Activated naive CD4-positive, alpha-beta T cell treated with anti-CD3 and anti-CD28 coated beads for 36 hours (primary cell): Measurements from ENCODE around the gene ADAMTSL2. TPM values are rescaled to one million over a fixed set of nuclear protein-coding genes. Genes with fewer than 3 reads are reported as not detected.

Source experiments
- CTCF ChIA-PET: fragments of 350-600 bp; sonication (Branson Sonifier 250); formaldehyde crosslinking; loops from one replicate; lab custom pipeline; 2021; ENCODE audit warnings: antibody characterized with exemption; lab: Charles Lee
- DNase-seq: peaks from one replicate; pipeline ENCODE4 v3.0.0-alpha.2; 2020
- H3K27ac Mint-ChIP-seq: one replicate; pipeline ENCODE4 v1.8.0; 2021; ENCODE audit warnings: mild to moderate bottlenecking, mixed read lengths
- H3K27me3 Mint-ChIP-seq: one replicate; pipeline ENCODE4 v1.8.0; 2021; ENCODE audit warnings: low read depth, mixed read lengths
- H3K36me3 Mint-ChIP-seq: one replicate; pipeline ENCODE4 v1.8.0; 2021; ENCODE audit warnings: low read depth, mixed read lengths
- H3K4me1 Mint-ChIP-seq: one replicate; pipeline ENCODE4 v1.8.0; 2021; ENCODE audit warnings: low read depth, mixed read lengths
- H3K4me3 Mint-ChIP-seq: one replicate; pipeline ENCODE4 v1.8.0; 2021; ENCODE audit warnings: mild to moderate bottlenecking, moderate library complexity, mixed read lengths
- H3K9me3 Mint-ChIP-seq: one replicate; pipeline ENCODE4 v1.8.0; 2021; ENCODE audit warnings: mixed read lengths
- intact Hi-C: fragments of 100-400 bp; cut with micrococcal nuclease; formaldehyde crosslinking; loops from one replicate; pipeline ENCODE4 v1.15.1; 2023
- total RNA-seq, 2 experiments: library from RNA; stranded (reverse); gene quantifications; one replicate each; pipeline ENCODE4 v1.2.3, GENCODE V29; 2021

Gene ADAMTSL2
- total RNA-seq, 2 experiments from 2014 or later = 0.14 to 0.17 TPM

GRCh38 chr9:133524146-133524545, 10.4 kb upstream of the ADAMTSL2 start:
- peaks cover 7% of the 10 kb centered on the region for H3K4me1 Mint-ChIP-seq

DNA sequence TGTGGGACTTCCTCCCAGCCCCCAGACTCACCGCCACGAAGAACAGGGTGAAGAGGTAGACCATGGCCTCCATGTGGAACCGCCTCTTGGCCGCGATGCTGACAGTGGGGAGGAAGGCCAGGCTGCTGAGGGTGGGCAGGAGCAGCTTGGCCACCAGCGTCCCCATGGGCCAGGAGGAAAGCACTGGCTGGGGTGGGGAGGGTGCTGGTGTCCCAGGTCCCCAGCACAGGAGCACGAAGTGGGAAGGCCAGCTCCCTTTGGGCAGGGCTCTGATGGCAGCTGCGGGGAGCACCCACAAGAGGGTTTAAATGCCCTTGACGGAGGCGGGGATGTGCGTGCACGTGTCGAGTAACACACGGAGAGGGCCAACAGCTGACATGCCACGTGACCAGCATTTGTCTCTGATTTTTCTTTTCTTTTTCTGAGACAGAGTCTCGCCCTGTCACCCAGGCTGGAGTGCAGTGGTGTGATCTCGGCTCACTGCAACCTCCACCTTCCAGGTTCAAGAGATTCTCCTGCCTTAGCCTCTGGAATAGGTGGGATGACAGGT, 9.8 kb upstream of the ADAMTSL2 start, which contains the start of gene MYMK:
MYMK (minus strand) TSS at position 281 of the 550 bp plus-strand sequence; CDS start at position 166, 115 bp downstream.
- peaks cover 7% of the 10 kb centered on the region for H3K4me1 Mint-ChIP-seq
- H3K9me3 Mint-ChIP-seq = no peaks in the 10 kb centered on the region
- H3K36me3 Mint-ChIP-seq = no peaks in the 10 kb centered on the region
- CTCF ChIA-PET = interaction anchor here (1.2 kb wide), 1 partner anchor 218 kb away, joined by 3 read pairs; no protein-coding TSS in a partner anchor
- no peak for DNase-seq
- H3K4me3 Mint-ChIP-seq = no peak within 1 kb of the TSS
- intact Hi-C loops = no loop called here
- no peak within 1 kb of the TSS for H3K27ac Mint-ChIP-seq
- H3K27me3 Mint-ChIP-seq = no peaks in the 10 kb centered on the region

More at GRCh38 chr9:133524146-133524545, 10.4 kb upstream of the ADAMTSL2 start:
- Mint-ChIP-seq H3K36me3 (no peaks in the 10 kb centered on the region), H3K27ac (no peak overlapping the region), H3K9me3 (no peaks in the 10 kb centered on the region), H3K27me3 (no peaks in the 10 kb centered on the region), H3K4me3 (no peak overlapping the region)
- intact Hi-C loops = no loop called here
- CTCF ChIA-PET = interaction anchor here (0.6 kb wide), 1 partner anchor 338 kb away, joined by 3 read pairs; no protein-coding TSS in a partner anchor
- no peak for DNase-seq

- Mint-ChIP-seq H3K9me3 (no peaks in the 10 kb centered on the region), H3K4me1 (peaks cover 7% of the 10 kb centered on the region), H3K4me3 (no peak overlapping the region), H3K36me3 (no peaks in the 10 kb centered on the region), H3K27ac (no peak overlapping the region), H3K27me3 (no peaks in the 10 kb centered on the region)
- intact Hi-C loops = no loop called here
- no peak for DNase-seq
- CTCF ChIA-PET = interaction anchor here (1.2 kb wide), 1 partner anchor 217 kb away, joined by 3 read pairs; no protein-coding TSS in a partner anchor
Measured at GRCh38 chr9:133525677-133526076, 8.8 kb upstream of the ADAMTSL2 start.

DNA sequence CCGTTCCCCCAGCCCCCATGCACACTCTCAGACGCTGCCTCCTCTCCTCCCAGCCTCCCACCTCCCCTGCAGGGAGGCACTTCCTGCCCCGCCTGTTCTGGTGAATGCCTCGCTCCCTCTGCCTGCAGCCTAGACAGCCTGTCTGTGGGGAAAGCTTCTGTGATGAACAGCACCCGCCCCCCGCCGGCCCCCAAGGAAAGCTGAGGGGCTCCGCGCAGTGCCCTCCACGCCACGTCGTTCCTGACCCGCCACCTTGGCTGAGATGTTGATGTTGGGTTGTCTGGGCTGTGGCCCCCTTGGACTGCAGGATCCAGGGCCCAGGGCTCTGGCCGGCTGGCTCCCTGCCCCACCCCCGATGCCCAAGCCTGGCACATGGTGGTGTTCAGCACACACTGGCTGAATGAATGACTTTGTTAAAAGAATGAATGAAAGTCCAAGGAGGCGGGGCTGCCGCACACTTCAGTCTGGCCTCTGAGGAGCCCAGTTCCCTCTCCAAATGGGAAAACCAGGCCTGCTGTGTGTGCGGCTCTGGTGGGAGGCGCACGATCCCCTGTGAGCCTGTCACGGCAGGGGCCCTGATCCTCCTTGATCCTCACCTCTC, 7.7 kb upstream of the ADAMTSL2 start:
- Mint-ChIP-seq H3K27me3 (no peaks in the 10 kb centered on the region), H3K4me1 (peaks cover 7% of the 10 kb centered on the region), H3K27ac (no peak overlapping the region), H3K4me3 (no peak overlapping the region), H3K36me3 (no peaks in the 10 kb centered on the region), H3K9me3 (no peaks in the 10 kb centered on the region)
- intact Hi-C loops = no loop called here
- CTCF ChIA-PET = interaction anchor here (0.6 kb wide), 1 partner anchor 427 kb away, joined by 3 read pairs; no protein-coding TSS in a partner anchor
- no peak for DNase-seq

- no peaks in the 10 kb centered on the region for H3K27me3 Mint-ChIP-seq
- CTCF ChIA-PET = interaction anchor here (0.6 kb wide), 1 partner anchor 428 kb away, joined by 3 read pairs; no protein-coding TSS in a partner anchor
- no peak overlapping the region for H3K27ac Mint-ChIP-seq
- DNase-seq = no peak
- intact Hi-C loops = no loop called here
- no peak overlapping the region for H3K4me3 Mint-ChIP-seq
- no peaks in the 10 kb centered on the region for H3K9me3 Mint-ChIP-seq
- no peaks in the 10 kb centered on the region for H3K36me3 Mint-ChIP-seq
- peaks cover 7% of the 10 kb centered on the region for H3K4me1 Mint-ChIP-seq
Measured at GRCh38 chr9:133527444-133527920, 7.0 kb upstream of the ADAMTSL2 start.

- CTCF ChIA-PET = no interaction called here
- intact Hi-C loops = no loop called here
- Mint-ChIP-seq H3K36me3 (no peaks in the 10 kb centered on the region), H3K4me1 (peaks cover 14% of the 10 kb centered on the region), H3K9me3 (no peaks in the 10 kb centered on the region), H3K27me3 (no peaks in the 10 kb centered on the region), H3K27ac (no peak overlapping the region), H3K4me3 (no peak overlapping the region)
- DNase-seq = no peak
Measured at GRCh38 chr9:133528001-133528875, 6.3 kb upstream of the ADAMTSL2 start.

GRCh38 chr9:133528876-133529241, 5.6 kb upstream of the ADAMTSL2 start:
- intact Hi-C loops = no loop called here
- no peaks in the 10 kb centered on the region for H3K27me3 Mint-ChIP-seq
- CTCF ChIA-PET = no interaction called here

GRCh38 chr9:133529457-133529856, 5.0 kb upstream of the ADAMTSL2 start:
- Mint-ChIP-seq H3K4me3 (no peak overlapping the region), H3K27me3 (no peaks in the 10 kb centered on the region), H3K9me3 (no peaks in the 10 kb centered on the region), H3K4me1 (peaks cover 22% of the 10 kb centered on the region), H3K27ac (no peak overlapping the region), H3K36me3 (no peaks in the 10 kb centered on the region)
- intact Hi-C loops = no loop called here
- CTCF ChIA-PET = interaction anchor here (0.8 kb wide), 1 partner anchor 26 kb away, joined by 3 read pairs; no protein-coding TSS in a partner anchor
- DNase-seq = no peak

More at GRCh38 chr9:133528876-133529241, 5.6 kb upstream of the ADAMTSL2 start:
- no peaks in the 10 kb centered on the region for H3K9me3 Mint-ChIP-seq
- no peaks in the 10 kb centered on the region for H3K36me3 Mint-ChIP-seq
- H3K4me3 Mint-ChIP-seq = no peak overlapping the region
- no peak for DNase-seq
- H3K4me1 Mint-ChIP-seq = peaks cover 18% of the 10 kb centered on the region
- no peak overlapping the region for H3K27ac Mint-ChIP-seq

GRCh38 chr9:133529874-133530273, 4.6 kb upstream of the ADAMTSL2 start:
- intact Hi-C loops = no loop called here
- Mint-ChIP-seq H3K36me3 (no peaks in the 10 kb centered on the region), H3K27me3 (no peaks in the 10 kb centered on the region), H3K27ac (no peak overlapping the region), H3K4me3 (no peak overlapping the region), H3K4me1 (peaks cover 22% of the 10 kb centered on the region), H3K9me3 (no peaks in the 10 kb centered on the region)
- CTCF ChIA-PET = interaction anchor here (0.8 kb wide), 1 partner anchor 26 kb away, joined by 3 read pairs; no protein-coding TSS in a partner anchor
- DNase-seq = no peak

DNA sequence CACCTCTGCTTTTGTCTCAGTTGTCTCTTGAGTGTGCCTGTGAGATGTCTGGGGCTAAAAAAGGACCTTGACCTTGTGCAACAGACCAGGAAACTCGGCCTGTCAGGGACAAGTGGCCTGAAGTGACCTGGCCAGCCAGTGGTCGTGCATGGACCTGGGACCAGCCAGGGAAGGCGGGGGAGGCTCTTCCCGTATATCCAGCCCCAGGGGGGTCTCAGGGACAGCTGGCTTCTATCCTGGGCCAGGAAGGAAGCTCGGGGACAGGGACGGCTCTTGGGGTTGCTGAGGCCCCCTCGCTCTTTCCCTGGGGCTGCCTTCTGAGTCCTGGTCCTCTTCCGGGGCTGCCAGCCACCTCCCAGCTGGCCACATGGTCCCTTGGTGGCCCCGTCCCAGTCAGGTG, 3.2 kb upstream of the ADAMTSL2 start:
- H3K36me3 Mint-ChIP-seq = no peaks in the 10 kb centered on the region
- H3K27ac Mint-ChIP-seq = no peak overlapping the region
- CTCF ChIA-PET = interaction anchor here (0.9 to 3.6 kb wide), 2 partner anchors 195 to 211 kb away, joined by 3 to 16 read pairs; no protein-coding TSS in a partner anchor
- H3K4me1 Mint-ChIP-seq = peaks cover 19% of the 10 kb centered on the region
- no peaks in the 10 kb centered on the region for H3K9me3 Mint-ChIP-seq
- no peak for DNase-seq
- H3K27me3 Mint-ChIP-seq = no peaks in the 10 kb centered on the region
- H3K4me3 Mint-ChIP-seq = no peak overlapping the region
- intact Hi-C loops = no loop called here

- intact Hi-C loops = loop anchor here (1.0 to 2.0 kb wide), 2 partner anchors 193 to 460 kb away; partner anchors contain the start of gene VAV2
- Mint-ChIP-seq H3K9me3 (no peaks in the 10 kb centered on the region), H3K4me1 (peaks cover 14% of the 10 kb centered on the region), H3K27ac (no peak overlapping the region), H3K36me3 (no peaks in the 10 kb centered on the region), H3K27me3 (no peaks in the 10 kb centered on the region), H3K4me3 (peak overlapping the region; percentile 10)
- CTCF ChIA-PET = interaction anchor here (0.7 to 3.6 kb wide), 14 partner anchors 15 to 460 kb away, joined by 3 to 16 read pairs (median 4); no protein-coding TSS in a partner anchor
- DNase-seq = peak; percentile 89
Measured at GRCh38 chr9:133532937-133533668, 1.4 kb upstream of the ADAMTSL2 start.
